A673 (cell line): ENCODE results near the gene ALOXE3. TPM values are rescaled to one million over a fixed set of nuclear protein-coding genes. Genes with fewer than 3 reads are reported as not detected.

ENCODE experiments used
- BruUV-seq: library from RNA; stranded (reverse); fragments of 400-500 nt; replicated peaks from 2 replicates; lab custom pipeline; 2021; lab: Mats Ljungman, UMichigan
- CTCF ChIA-PET: fragments of 300-600 bp; sonication (Branson Sonifier 250); formaldehyde crosslinking; loops from one replicate; lab custom pipeline; 2022; ENCODE audit warnings: antibody characterized with exemption; lab: Charles Lee
- POLR2A ChIA-PET: fragments of 300-600 bp; sonication (Branson Sonifier 250); formaldehyde crosslinking; loops from one replicate; lab custom pipeline; 2022; ENCODE audit warnings: antibody characterized with exemption; ENCODE audit not compliant: low non-redundant PET; lab: Charles Lee
- DNase-seq: peaks from one replicate; pipeline ENCODE4 v3.0.0-alpha.2; 2015; ENCODE audit warnings: low spot score
- H3K27ac ChIP-seq: fragments of 200-600 bp; sonication (generic); 2 replicates; pipeline ENCODE4 v1.5.1; 2016; ENCODE audit warnings: mixed run types, low read depth, mild to moderate bottlenecking, mixed read lengths, antibody characterized with exemption, low read length; ENCODE audit not compliant: poor library complexity, severe bottlenecking
- H3K27me3 ChIP-seq: fragments of 200-600 bp; sonication (generic); replicated peaks from 2 replicates; pipeline ENCODE4 v1.6.1; 2017; ENCODE audit warnings: mixed run types, low read depth, mild to moderate bottlenecking, mixed read lengths, antibody characterized with exemption, low read length; ENCODE audit not compliant: insufficient read depth, poor library complexity
- H3K36me3 ChIP-seq: fragments of 200-600 bp; sonication (generic); 2 replicates; pipeline ENCODE4 v1.6.1; 2016; ENCODE audit warnings: mixed run types, mild to moderate bottlenecking, mixed read lengths, antibody characterized with exemption, low read length; ENCODE audit not compliant: insufficient read depth, poor library complexity, severe bottlenecking
- H3K4me1 ChIP-seq: fragments of 200-600 bp; sonication (generic); 2 replicates; pipeline ENCODE4 v1.6.1; 2017; ENCODE audit warnings: mixed run types, mild to moderate bottlenecking, mixed read lengths, antibody characterized with exemption, low read length; ENCODE audit not compliant: insufficient read depth, poor library complexity, severe bottlenecking
- H3K4me3 ChIP-seq: fragments of 200-600 bp; sonication (generic); 2 replicates; pipeline ENCODE4 v1.5.1; 2016; ENCODE audit warnings: low read depth, mixed run types, mild to moderate bottlenecking, mixed read lengths, low read length; ENCODE audit not compliant: poor library complexity, severe bottlenecking
- H3K9me3 ChIP-seq: fragments of 200-600 bp; sonication (generic); 2 replicates; pipeline ENCODE4 v1.6.1; 2016; ENCODE audit warnings: mixed run types, low read depth, mild to moderate bottlenecking, mixed read lengths, antibody characterized with exemption, low read length; ENCODE audit not compliant: poor library complexity, severe bottlenecking
- EZH2 ChIP-seq: fragments of 200-600 bp; sonication (generic); IDR thresholded peaks from 2 replicates; pipeline ENCODE4 v1.6.1; 2017; ENCODE audit warnings: borderline replicate concordance, low read depth, mild to moderate bottlenecking, mixed read lengths, antibody characterized with exemption, low read length; ENCODE audit not compliant: poor library complexity, severe bottlenecking
- intact Hi-C: fragments of 100-400 bp; cut with micrococcal nuclease; formaldehyde crosslinking; loops from one replicate; pipeline ENCODE4 v1.10.0; 2022; ENCODE audit not compliant: unreplicated experiment
- total RNA-seq: library from RNA; stranded (reverse); gene quantifications from 2 replicates; pipeline ENCODE4 v1.2.3, GENCODE V29; 2021
- TF ChIP-seq, protein P1 (sequence below): fragments of 300-800, 200-600 bp; sonication (generic); conservative IDR thresholded peaks from 2 replicates; pipeline ENCODE4 v1.5.1; 2017; ENCODE audit warnings: low read depth, mild to moderate bottlenecking, antibody characterized with exemption, low read length, moderate library complexity, mixed read lengths

Gene ALOXE3
- total RNA-seq, 1 experiment from 2014 or later: not detected

DNA sequence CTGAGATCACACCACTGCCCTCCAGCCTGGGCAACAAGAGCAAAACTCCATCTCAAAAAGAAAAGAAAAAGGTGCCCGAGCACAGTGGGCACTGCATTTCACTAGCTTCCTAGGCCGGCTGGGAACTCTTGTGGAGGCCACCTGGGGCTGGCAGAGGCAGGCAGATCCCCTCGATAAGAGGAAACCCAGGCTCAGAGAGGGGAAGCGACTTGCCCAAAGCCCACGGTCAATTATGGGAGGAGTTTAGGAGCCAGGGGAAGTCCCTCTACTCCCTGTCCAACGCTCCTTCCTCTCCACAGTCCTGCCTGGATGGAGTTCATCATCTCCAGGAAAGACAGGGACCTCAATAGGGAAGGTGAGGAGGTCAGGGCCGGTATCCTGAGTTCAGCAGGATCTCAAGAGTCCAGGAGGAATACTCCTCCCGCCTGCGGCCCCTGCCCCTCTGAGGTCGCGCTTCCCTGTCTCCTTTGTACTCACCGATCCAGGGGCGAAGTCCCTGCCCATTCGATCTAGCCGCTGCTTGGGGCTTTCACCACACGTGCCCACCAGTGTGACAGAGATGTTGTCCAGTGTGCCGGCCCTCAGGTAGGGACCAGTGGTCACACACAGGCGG lies 841 bp downstream of the ALOXE3 start:
- CTCF ChIA-PET: interaction anchor here (0.6 to 2.7 kb wide), 3 partner anchors 24 to 1105 kb away, joined by 3 to 12 read pairs (median 3); no protein-coding TSS in a partner anchor
- H3K27ac ChIP-seq: no peak overlapping the region
- intact Hi-C loops: loop anchor here (5.0 kb wide), 3 partner anchors 35 to 185 kb away; partner anchors contain the start of genes CNTROB and TRAPPC1
- no TSS peak for BruUV-seq
- TF ChIP-seq EZH2: no peak
- TF ChIP-seq, protein P1, sequence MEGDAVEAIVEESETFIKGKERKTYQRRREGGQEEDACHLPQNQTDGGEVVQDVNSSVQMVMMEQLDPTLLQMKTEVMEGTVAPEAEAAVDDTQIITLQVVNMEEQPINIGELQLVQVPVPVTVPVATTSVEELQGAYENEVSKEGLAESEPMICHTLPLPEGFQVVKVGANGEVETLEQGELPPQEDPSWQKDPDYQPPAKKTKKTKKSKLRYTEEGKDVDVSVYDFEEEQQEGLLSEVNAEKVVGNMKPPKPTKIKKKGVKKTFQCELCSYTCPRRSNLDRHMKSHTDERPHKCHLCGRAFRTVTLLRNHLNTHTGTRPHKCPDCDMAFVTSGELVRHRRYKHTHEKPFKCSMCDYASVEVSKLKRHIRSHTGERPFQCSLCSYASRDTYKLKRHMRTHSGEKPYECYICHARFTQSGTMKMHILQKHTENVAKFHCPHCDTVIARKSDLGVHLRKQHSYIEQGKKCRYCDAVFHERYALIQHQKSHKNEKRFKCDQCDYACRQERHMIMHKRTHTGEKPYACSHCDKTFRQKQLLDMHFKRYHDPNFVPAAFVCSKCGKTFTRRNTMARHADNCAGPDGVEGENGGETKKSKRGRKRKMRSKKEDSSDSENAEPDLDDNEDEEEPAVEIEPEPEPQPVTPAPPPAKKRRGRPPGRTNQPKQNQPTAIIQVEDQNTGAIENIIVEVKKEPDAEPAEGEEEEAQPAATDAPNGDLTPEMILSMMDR: no peak
- H3K9me3 ChIP-seq: no peaks in the 10 kb centered on the region
- peak overlapping the region; percentile 68 for H3K4me3 ChIP-seq
- H3K4me1 ChIP-seq: no peaks in the 10 kb centered on the region
- POLR2A ChIA-PET: no interaction called here
- DNase-seq: no peak
- H3K36me3 ChIP-seq: no peaks in the 10 kb centered on the region
- no peaks in the 10 kb centered on the region for H3K27me3 ChIP-seq

DNA sequence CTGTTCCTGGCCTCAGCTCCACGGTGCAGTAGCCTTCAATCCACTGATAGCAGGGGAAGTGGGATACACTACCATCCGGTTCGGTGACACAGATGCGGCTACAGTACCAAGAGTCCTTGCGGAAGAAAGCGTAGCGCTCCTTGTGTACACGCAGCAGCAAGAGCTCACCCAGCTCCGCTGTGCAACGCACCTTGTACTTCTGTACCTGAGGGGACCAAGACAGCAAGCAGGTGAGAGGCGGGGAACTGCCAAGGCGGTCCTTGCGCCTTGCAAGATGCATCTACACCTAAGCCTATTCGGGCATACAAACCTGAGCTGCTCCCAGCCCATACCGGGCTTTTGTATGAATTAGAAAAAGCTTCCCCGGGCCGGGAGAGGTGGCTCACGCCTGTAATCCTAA lies 1.5 kb downstream of the ALOXE3 start:
- H3K36me3 ChIP-seq: no peaks in the 10 kb centered on the region
- no peaks in the 10 kb centered on the region for H3K9me3 ChIP-seq
- ChIA-PET POLR2A (no interaction called here), CTCF (interaction anchor here (1.1 kb wide), 1 partner anchor 26 kb away, joined by 3 read pairs; no protein-coding TSS in a partner anchor)
- no peaks in the 10 kb centered on the region for H3K27me3 ChIP-seq
- no peaks in the 10 kb centered on the region for H3K4me1 ChIP-seq
- intact Hi-C loops: loop anchor here (5.0 kb wide), 3 partner anchors 34 to 184 kb away; partner anchors contain the start of genes CNTROB and TRAPPC1
- TF ChIP-seq, protein P1: no peak
- no peak for TF ChIP-seq EZH2
- no peak overlapping the region for H3K27ac ChIP-seq
- no peak overlapping the region for H3K4me3 ChIP-seq
- no TSS peak for BruUV-seq
- no peak for DNase-seq

DNA sequence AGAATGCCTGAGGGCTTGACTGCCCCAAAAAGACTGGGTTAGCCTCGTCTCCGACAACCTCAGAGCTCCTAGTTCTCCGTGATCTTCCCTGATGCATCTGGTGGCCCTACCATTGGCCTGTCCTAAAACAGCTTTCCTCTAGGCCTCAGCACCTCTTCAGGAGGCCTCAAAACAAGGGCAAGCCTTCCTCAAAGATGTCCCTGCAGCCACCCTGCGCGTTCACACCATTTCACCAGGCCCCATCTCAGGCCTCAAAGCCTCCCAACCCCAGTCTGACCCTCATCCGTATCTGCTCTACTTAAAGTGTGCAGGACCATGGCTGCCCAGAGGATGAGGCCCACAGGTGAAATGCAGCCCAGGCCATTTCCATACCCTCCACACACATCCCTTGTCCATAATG lies 7.4 kb downstream of the ALOXE3 start:
- TF ChIP-seq EZH2: no peak
- TF ChIP-seq, protein P1: no peak
- Histone ChIP-seq H3K4me1 (peaks cover 5% of the 10 kb centered on the region), H3K27ac (no peak overlapping the region), H3K27me3 (no peaks in the 10 kb centered on the region), H3K36me3 (no peaks in the 10 kb centered on the region), H3K9me3 (no peaks in the 10 kb centered on the region), H3K4me3 (no peak overlapping the region)
- no TSS peak for BruUV-seq
- DNase-seq: no peak
- POLR2A ChIA-PET: no interaction called here
- intact Hi-C loops: no loop called here
- CTCF ChIA-PET: no interaction called here
